Esophagus squamous epithelium (tissue), 5 donors: ENCODE results near the gene TAOK1. TPM values are rescaled to one million over a fixed set of nuclear protein-coding genes. Genes with fewer than 3 reads are reported as not detected.

Experiments
- DNase-seq: peaks from one replicate; lab custom pipeline; 2025; lab: John Stamatoyannopoulos, UW
- H3K27ac ChIP-seq, 4 donors: fragments of 200-600 bp; sonication (generic); one replicate each; pipeline ENCODE4 v1.5.1; 2016 to 2019; ENCODE audit warnings: mild to moderate bottlenecking in 1 of 4
- H3K27me3 ChIP-seq, 4 donors: fragments of 200-600 bp; sonication (generic); 1 replicate in 3 of 4; 2 replicates in 1 of 4; pipeline versions ENCODE4 v1.5.1 to v1.6.0; 2017 to 2021; ENCODE audit warnings: antibody characterized with exemption in 1 of 4
- H3K36me3 ChIP-seq, 3 donors: fragments of 200-600 bp; sonication (generic); one replicate each; pipeline ENCODE4 v1.5.1; 2016 to 2019
- H3K4me1 ChIP-seq, 3 donors: fragments of 200-600 bp; sonication (generic); one replicate each; pipeline ENCODE4 v1.5.1; 2017 to 2019
- H3K4me3 ChIP-seq, 4 donors: fragments of 200-600 bp; sonication (generic); 1 replicate in 3 of 4; 2 replicates in 1 of 4; pipeline ENCODE4 v1.5.1; 2016 to 2019; ENCODE audit warnings: mild to moderate bottlenecking in 2 of 4, moderate library complexity in 1 of 4
- H3K9me3 ChIP-seq, 3 donors: fragments of 200-600 bp; sonication (generic); one replicate each; pipeline ENCODE4 v1.5.1; 2016 to 2019
- POLR2A ChIP-seq, 4 donors: fragments of 450-650 bp; IDR thresholded peaks; one replicate each; pipeline ENCODE4 v1.6.1; 2017; ENCODE audit warnings: antibody characterized with exemption in 4 of 4, mild to moderate bottlenecking in 4 of 4, moderate library complexity in 3 of 4
- WGBS, 2 donors: methylation state at CpG; one replicate each; pipeline ENCODE4 v1.1.5; 2018; 5-methylcytosine and 5-hydroxymethylcytosine counted together
- intact Hi-C: fragments of 100-400 bp; cut with DNase I; formaldehyde crosslinking; loops from one replicate; pipeline ENCODE4 v1.15.0; 2022
- total RNA-seq, 4 donors: library from RNA; depleted of rRNA; stranded (reverse); fragments of >200 nt; gene quantifications; one replicate each; pipeline ENCODE4 v1.1.0, GENCODE V29; 2016
- TF ChIP-seq, protein P1 (sequence below), 6 experiments: fragments of 450-650 bp in 4 of 6; fragments of 200-600 bp in 2 of 6; sonication (generic) in 2 of 6; IDR thresholded peaks; one replicate each; pipeline ENCODE4 v1.5.1; 2016 to 2019; ENCODE audit warnings: antibody characterized with exemption in 6 of 6, mild to moderate bottlenecking in 4 of 6, moderate library complexity in 4 of 6
- donor health status: DM: yes; HTN: yes; CAD: no.

Gene TAOK1
- total RNA-seq, 4 donors from 2014 or later: 24.9 to 41.4 (median 38.7) TPM

DNA sequence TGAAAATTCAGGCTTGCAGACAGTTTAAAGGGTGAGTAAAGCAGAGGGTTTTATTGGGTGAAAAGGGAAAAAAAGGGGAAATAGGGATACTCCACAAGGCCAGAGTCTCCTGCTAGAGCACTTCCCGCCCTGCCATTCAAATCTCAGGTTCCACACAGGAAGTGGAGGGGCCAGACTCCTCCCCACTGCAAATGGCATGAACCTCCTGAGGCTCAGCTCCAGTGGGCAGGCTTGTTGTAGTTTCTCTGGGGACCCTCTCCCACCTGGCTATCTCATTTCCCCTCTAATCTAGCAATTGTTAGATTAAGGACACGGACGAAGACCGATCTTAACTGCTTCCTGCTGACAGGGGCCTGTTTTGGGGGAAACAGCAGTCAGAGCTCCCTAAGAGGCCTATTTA is 43.4 kb downstream of the TAOK1 start:
- TF ChIP-seq, protein P1, sequence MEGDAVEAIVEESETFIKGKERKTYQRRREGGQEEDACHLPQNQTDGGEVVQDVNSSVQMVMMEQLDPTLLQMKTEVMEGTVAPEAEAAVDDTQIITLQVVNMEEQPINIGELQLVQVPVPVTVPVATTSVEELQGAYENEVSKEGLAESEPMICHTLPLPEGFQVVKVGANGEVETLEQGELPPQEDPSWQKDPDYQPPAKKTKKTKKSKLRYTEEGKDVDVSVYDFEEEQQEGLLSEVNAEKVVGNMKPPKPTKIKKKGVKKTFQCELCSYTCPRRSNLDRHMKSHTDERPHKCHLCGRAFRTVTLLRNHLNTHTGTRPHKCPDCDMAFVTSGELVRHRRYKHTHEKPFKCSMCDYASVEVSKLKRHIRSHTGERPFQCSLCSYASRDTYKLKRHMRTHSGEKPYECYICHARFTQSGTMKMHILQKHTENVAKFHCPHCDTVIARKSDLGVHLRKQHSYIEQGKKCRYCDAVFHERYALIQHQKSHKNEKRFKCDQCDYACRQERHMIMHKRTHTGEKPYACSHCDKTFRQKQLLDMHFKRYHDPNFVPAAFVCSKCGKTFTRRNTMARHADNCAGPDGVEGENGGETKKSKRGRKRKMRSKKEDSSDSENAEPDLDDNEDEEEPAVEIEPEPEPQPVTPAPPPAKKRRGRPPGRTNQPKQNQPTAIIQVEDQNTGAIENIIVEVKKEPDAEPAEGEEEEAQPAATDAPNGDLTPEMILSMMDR (IDR thresholded peaks at IDR 0.05): no peak
- TF ChIP-seq POLR2A (IDR thresholded peaks at IDR 0.05): no peak
- H3K36me3 ChIP-seq: no peaks in the 10 kb centered on the region
- H3K27ac ChIP-seq: no peak overlapping the region
- H3K27me3 ChIP-seq: no peaks in the 10 kb centered on the region
- no peak overlapping the region for H3K4me3 ChIP-seq
- intact Hi-C loops: no loop called here
- H3K4me1 ChIP-seq: peaks cover 0 to 24% (median 5%) of the 10 kb centered on the region in 3 donors
- WGBS, 2 donors: 58 to 92% methylated on average over 3 to 4 of the region's 4 CpGs
- H3K9me3 ChIP-seq: no peaks in the 10 kb centered on the region
- no peak for DNase-seq

DNA sequence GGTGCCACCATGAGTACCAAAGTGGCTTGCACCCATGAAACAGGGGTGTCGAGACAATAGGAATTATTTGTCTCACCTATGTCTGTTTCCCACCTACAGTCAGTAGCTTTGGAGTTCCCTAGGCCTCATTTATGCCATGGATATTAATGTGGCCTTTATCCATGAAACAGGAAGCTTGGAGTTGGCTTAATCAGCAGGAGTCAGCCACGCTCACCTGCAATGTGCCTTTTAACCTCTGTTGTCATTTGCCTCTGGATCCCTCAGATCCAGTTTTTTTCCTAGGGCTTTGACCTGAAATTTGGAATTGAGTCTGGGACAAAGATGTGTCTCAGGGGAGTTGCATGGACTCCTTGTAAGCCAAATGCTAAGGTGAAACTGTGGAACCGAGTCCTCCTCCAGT is 44.4 kb downstream of the TAOK1 start:
- no peak overlapping the region for H3K27ac ChIP-seq
- H3K9me3 ChIP-seq: no peaks in the 10 kb centered on the region
- intact Hi-C loops: no loop called here
- peaks cover 0 to 24% (median 5%) of the 10 kb centered on the region in 3 donors for H3K4me1 ChIP-seq
- WGBS, 2 donors: 89 to 90% methylated on average over 2 of the region's 3 CpGs
- DNase-seq: no peak
- no peaks in the 10 kb centered on the region for H3K27me3 ChIP-seq
- no peak overlapping the region for H3K4me3 ChIP-seq
- TF ChIP-seq, protein P1 (IDR thresholded peaks at IDR 0.05): no peak
- peaks cover 0 to 4% (median 0%) of the 10 kb centered on the region in 3 donors for H3K36me3 ChIP-seq

DNA sequence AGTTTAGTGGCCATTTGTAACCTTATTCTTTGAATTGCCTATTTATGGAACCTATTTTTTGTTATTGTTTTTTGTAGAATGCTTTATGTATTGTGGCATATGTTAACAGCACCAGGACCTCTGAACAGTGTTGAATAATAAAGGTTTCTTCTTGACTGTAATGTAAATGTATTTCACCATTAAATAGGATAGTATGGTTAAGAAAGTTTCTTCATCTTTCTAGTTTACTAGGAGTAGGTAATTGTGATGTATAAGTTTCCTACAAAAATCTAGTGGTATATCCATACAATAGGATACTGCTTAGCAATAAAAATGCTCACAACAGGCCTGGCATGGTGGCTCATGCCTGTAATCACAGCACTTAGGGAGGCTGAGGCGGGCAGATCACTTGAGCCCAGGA is 52.3 kb downstream of the TAOK1 start:
- Histone ChIP-seq H3K27ac (no peak overlapping the region), H3K4me1 (peaks cover 7 to 40% (median 9%) of the 10 kb centered on the region in 3 donors), H3K4me3 (no peak overlapping the region), H3K9me3 (no peaks in the 10 kb centered on the region), H3K36me3 (peaks cover 0 to 14% (median 6%) of the 10 kb centered on the region in 3 donors), H3K27me3 (no peaks in the 10 kb centered on the region)
- TF ChIP-seq POLR2A (IDR thresholded peaks at IDR 0.05): no peak
- TF ChIP-seq, protein P1 (IDR thresholded peaks at IDR 0.05): no peak
- DNase-seq: no peak
- intact Hi-C loops: no loop called here
- 93 to 100% methylated on average over 1 of the region's 1 CpG for WGBS, 2 donors

DNA sequence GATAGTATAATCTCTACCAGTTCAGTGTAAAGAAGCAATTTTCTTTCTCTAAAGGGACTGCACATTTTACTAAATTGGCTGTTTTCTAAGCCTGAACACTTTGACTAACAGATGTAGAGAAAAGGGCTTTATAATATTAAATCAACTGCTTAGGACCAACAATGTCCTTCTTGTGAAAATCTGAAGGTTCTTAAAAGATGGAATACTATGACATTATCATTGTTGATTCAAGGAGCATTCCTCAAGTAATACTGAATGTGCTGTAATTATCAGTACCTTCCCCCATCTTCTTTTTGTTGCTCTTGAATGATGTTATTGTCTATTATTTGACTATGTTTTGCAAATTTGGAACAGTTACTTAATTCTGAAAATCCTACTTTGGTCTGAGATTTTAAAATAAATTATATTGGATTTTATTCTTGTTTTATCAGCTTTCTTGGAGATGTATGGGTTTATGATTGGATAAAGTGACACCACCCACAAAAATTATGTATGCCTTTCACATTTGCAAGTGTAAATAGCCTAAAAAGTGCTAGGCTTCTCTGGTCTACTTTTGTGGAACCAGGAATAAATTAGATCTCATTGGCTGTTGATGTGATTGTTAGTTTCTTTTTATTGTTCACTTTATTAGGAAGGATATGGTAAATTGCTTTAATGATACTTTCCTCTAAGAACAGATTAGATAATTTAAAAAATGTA is 53.0 kb downstream of the TAOK1 start:
- no peak for TF ChIP-seq POLR2A (IDR thresholded peaks at IDR 0.05)
- TF ChIP-seq, protein P1 (IDR thresholded peaks at IDR 0.05): no peak
- H3K4me1 ChIP-seq: peaks cover 7 to 45% (median 9%) of the 10 kb centered on the region in 3 donors
- no peak for DNase-seq
- H3K36me3 ChIP-seq: peaks cover 0 to 14% (median 6%) of the 10 kb centered on the region in 3 donors
- no peak overlapping the region for H3K27ac ChIP-seq
- H3K4me3 ChIP-seq: no peak overlapping the region
- intact Hi-C loops: no loop called here
- H3K9me3 ChIP-seq: no peaks in the 10 kb centered on the region
- H3K27me3 ChIP-seq: no peaks in the 10 kb centered on the region

DNA sequence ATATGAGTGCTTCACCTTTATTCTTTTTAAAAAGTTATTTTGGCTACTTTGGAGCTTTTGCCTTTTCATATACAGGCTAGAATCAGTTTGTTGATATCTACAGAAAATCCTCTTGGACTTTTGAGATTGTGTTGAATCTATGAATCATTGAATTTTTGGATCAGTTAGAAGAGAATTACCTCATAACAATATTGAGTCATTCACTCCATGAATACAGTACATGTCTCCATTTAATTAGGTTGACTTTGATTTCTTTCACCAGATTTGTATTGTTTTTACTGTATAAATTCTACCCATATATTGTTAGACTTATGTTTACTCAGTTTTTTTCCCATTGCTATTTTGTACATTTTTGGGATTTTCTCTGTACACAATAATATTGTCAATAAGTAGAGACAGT is 54.4 kb downstream of the TAOK1 start:
- Histone ChIP-seq H3K27ac (no peak overlapping the region), H3K4me3 (no peak overlapping the region), H3K4me1 (peaks cover 7 to 52% (median 9%) of the 10 kb centered on the region in 3 donors), H3K27me3 (no peaks in the 10 kb centered on the region), H3K36me3 (peaks cover 0 to 10% (median 6%) of the 10 kb centered on the region in 3 donors), H3K9me3 (no peaks in the 10 kb centered on the region)
- TF ChIP-seq POLR2A (IDR thresholded peaks at IDR 0.05): no peak
- TF ChIP-seq, protein P1 (IDR thresholded peaks at IDR 0.05): no peak
- DNase-seq: no peak
- intact Hi-C loops: no loop called here
